ENCODE data around the gene NCAPD3.

GRCh38 chr11:134205729-134206128 is 18.0 kb downstream of the NCAPD3 start:
- TF ChIP-seq POLR2A (IDR thresholded peaks at IDR 0.05) (no peak), CTCF (IDR thresholded peaks at IDR 0.05) (no peak), EP300 (IDR thresholded peaks at IDR 0.05) (no peak)

All from ovary (tissue), 3 donors.